ENCODE results near the gene HOXB1. TPM values are rescaled to one million over a fixed set of nuclear protein-coding genes. Genes with fewer than 3 reads are reported as not detected.

The HOXB1 gene
- total and polyA plus RNA-seq, 2 donors (not counting 3 experiments of a cell fraction or from before 2014, with no cell fraction given), result not detected

DNA sequence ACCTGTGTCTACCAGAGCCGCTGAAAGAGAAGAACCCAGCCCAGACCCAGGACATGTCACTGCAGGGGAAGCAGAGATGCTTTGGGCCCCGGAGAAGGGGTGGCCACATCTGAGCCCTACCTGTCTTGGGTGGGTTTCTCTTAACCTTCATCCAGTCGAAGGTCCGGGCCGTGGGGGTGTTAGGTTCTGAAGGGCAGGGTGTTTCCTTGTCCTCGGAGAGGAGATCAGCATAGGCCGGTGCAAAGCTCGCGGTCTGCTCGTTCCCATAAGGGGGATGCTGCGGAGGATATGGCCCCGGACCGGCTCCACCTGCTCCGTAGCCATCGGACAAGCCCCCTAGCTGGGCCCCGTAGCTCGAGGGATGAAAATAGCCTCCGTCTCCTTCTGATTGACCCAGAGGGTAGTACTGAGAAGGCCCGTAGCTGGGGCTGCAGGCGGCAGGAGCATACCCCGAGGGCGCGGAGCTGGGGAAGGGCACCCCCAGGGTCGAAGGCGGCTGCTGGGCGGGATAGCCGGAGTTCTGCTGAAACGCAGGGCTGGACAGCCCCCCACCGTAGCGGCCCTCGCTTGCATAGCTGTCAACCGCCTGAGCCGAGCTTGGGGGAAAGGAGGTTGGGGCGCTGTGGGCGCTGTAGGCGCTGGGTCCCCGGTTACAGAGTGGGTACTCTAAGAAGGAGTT is 464 bp downstream of the HOXB1 start:
- POLR2A ChIA-PET, result no interaction called here
- H3K27ac ChIP-seq (ENCODE audit: insufficient read depth, low read depth, low read length), result no peak overlapping the region
- CTCF ChIA-PET, result no interaction called here
- H3K4me2 ChIP-seq (ENCODE audit: insufficient read depth, low read length), result no peak overlapping the region
- H3K27me3 ChIP-seq (ENCODE audit: control insufficient read depth in 2 of 2, insufficient read depth in 2 of 2, low read length in 2 of 2), result peaks cover 13 to 18% of the 10 kb centered on the region in 2 experiments
- TF ChIP-seq FOS (IDR thresholded peaks at IDR 0.05; ENCODE audit: borderline replicate concordance, insufficient read depth, low read length), result no peak
- no peak for TF ChIP-seq MYC (IDR thresholded peaks at IDR 0.05; ENCODE audit: low read depth, low read length)
- TF ChIP-seq JUN (IDR thresholded peaks at IDR 0.05; ENCODE audit: borderline replicate concordance, insufficient read depth, insufficient read length, low read depth), result no peak
- no peak for TF ChIP-seq CTCF (IDR thresholded peaks at IDR 0.05; ENCODE audit: extremely low read depth in 1 of 2, insufficient read depth in 1 of 2, low read depth in 1 of 2, low read length in 2 of 2)
- TF ChIP-seq POLR2AphosphoS5 (IDR thresholded peaks at IDR 0.05; ENCODE audit: insufficient read depth, low read depth, low read length), result no peak
- no peak for TF ChIP-seq EZH2 (IDR thresholded peaks at IDR 0.05; ENCODE audit: borderline replicate concordance, low read depth, low read length, severe bottlenecking)
- TF ChIP-seq POLR2A (IDR thresholded peaks at IDR 0.05; ENCODE audit: low read depth, low read length), result no peak
- TF ChIP-seq MAX (IDR thresholded peaks at IDR 0.05; ENCODE audit: insufficient read depth, insufficient read length), result no peak
- TF ChIP-seq GATA2 (IDR thresholded peaks at IDR 0.05; ENCODE audit: insufficient read depth, insufficient read length, low read depth, low read length), result no peak
- H3K9me3 ChIP-seq (replicated peaks; ENCODE audit: control insufficient read depth, insufficient read depth, low read length), result no peaks in the 10 kb centered on the region
- H4K20me1 ChIP-seq (replicated peaks; ENCODE audit: control insufficient read depth, extremely low read depth, insufficient read depth, low read length), result no peaks in the 10 kb centered on the region
- BruUV-seq (replicated peaks), result no TSS peak
- no peak overlapping the region for H3K4me3 ChIP-seq (replicated peaks in 1 of 3; ENCODE audit: insufficient read depth in 1 of 3, low read depth in 1 of 3, low read length in 3 of 3)
- no peak overlapping the region for H3K9ac ChIP-seq (replicated peaks; ENCODE audit: extremely low read depth, insufficient read depth, low read length)
- dilution Hi-C loops (cut with MboI; ENCODE audit: extremely low pct_ligation_motif_present, low sequenced_read_pairs) (no loop called here), intact Hi-C loops (cut with micrococcal nuclease) (no loop called here)
- no peak for FAIRE-seq
- H2AFZ ChIP-seq (ENCODE audit: low read depth, low read length), result no peak overlapping the region
- no peak for DNase-seq (ENCODE audit: low read depth, low spot score)
- H3K4me1 ChIP-seq (ENCODE audit: control insufficient read depth, extremely low read depth, insufficient read depth, low read length), result no peaks in the 10 kb centered on the region
- H3K36me3 ChIP-seq (ENCODE audit: control insufficient read depth in 2 of 2, extremely low read depth in 1 of 2, insufficient read depth in 2 of 2, low read length in 2 of 2), result no peaks in the 10 kb centered on the region
- no peaks in the 10 kb centered on the region for H3K79me2 ChIP-seq (ENCODE audit: control insufficient read depth, insufficient read depth, low read length)
- H3K9me1 ChIP-seq (replicated peaks; ENCODE audit: control insufficient read depth, extremely low read depth, insufficient read depth, low read length), result no peaks in the 10 kb centered on the region
